Measurements from ENCODE around the gene NF2. TPM values are rescaled to one million over a fixed set of nuclear protein-coding genes. Genes with fewer than 3 reads are reported as not detected.

Gene NF2
- total RNA-seq, 1 experiment from 2014 or later = 56.9 TPM

DNA sequence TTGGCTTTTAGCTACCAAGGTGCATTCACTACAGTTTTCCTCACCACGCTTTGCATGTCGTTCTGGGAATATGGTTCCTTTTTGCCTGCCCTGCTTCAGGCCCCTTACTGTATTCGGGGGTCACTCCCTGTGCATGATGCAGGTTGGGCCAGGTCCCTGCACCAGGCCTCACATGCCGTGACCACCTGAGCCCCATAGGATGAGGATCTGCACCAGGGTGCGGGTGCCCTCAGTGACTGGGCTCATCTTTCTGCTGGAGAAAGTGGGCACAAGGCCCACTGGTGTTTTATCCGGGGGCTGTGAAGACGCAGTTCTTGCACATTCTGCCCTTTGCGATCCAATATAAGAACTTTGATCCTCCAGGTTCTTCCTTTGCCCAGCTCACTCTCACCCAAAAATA, 70.7 kb downstream of the NF2 start (continued):
- TF ChIP-seq, protein P1, sequence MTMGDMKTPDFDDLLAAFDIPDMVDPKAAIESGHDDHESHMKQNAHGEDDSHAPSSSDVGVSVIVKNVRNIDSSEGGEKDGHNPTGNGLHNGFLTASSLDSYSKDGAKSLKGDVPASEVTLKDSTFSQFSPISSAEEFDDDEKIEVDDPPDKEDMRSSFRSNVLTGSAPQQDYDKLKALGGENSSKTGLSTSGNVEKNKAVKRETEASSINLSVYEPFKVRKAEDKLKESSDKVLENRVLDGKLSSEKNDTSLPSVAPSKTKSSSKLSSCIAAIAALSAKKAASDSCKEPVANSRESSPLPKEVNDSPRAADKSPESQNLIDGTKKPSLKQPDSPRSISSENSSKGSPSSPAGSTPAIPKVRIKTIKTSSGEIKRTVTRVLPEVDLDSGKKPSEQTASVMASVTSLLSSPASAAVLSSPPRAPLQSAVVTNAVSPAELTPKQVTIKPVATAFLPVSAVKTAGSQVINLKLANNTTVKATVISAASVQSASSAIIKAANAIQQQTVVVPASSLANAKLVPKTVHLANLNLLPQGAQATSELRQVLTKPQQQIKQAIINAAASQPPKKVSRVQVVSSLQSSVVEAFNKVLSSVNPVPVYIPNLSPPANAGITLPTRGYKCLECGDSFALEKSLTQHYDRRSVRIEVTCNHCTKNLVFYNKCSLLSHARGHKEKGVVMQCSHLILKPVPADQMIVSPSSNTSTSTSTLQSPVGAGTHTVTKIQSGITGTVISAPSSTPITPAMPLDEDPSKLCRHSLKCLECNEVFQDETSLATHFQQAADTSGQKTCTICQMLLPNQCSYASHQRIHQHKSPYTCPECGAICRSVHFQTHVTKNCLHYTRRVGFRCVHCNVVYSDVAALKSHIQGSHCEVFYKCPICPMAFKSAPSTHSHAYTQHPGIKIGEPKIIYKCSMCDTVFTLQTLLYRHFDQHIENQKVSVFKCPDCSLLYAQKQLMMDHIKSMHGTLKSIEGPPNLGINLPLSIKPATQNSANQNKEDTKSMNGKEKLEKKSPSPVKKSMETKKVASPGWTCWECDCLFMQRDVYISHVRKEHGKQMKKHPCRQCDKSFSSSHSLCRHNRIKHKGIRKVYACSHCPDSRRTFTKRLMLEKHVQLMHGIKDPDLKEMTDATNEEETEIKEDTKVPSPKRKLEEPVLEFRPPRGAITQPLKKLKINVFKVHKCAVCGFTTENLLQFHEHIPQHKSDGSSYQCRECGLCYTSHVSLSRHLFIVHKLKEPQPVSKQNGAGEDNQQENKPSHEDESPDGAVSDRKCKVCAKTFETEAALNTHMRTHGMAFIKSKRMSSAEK (CRISPR knock-in tag; IDR thresholded peaks at IDR 0.05; ENCODE audit: borderline replicate concordance) = no peak
- TF ChIP-seq GTF2I (CRISPR knock-in tag; conservative IDR thresholded peaks at IDR 0.05) = no peak
- no peak for TF ChIP-seq NR3C1 (CRISPR knock-in tag; conservative IDR thresholded peaks at IDR 0.05; ENCODE audit: low read depth)
- TF ChIP-seq, protein P2, sequence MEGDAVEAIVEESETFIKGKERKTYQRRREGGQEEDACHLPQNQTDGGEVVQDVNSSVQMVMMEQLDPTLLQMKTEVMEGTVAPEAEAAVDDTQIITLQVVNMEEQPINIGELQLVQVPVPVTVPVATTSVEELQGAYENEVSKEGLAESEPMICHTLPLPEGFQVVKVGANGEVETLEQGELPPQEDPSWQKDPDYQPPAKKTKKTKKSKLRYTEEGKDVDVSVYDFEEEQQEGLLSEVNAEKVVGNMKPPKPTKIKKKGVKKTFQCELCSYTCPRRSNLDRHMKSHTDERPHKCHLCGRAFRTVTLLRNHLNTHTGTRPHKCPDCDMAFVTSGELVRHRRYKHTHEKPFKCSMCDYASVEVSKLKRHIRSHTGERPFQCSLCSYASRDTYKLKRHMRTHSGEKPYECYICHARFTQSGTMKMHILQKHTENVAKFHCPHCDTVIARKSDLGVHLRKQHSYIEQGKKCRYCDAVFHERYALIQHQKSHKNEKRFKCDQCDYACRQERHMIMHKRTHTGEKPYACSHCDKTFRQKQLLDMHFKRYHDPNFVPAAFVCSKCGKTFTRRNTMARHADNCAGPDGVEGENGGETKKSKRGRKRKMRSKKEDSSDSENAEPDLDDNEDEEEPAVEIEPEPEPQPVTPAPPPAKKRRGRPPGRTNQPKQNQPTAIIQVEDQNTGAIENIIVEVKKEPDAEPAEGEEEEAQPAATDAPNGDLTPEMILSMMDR (IDR thresholded peaks at IDR 0.05) = no peak
- TF ChIP-seq, protein P3, sequence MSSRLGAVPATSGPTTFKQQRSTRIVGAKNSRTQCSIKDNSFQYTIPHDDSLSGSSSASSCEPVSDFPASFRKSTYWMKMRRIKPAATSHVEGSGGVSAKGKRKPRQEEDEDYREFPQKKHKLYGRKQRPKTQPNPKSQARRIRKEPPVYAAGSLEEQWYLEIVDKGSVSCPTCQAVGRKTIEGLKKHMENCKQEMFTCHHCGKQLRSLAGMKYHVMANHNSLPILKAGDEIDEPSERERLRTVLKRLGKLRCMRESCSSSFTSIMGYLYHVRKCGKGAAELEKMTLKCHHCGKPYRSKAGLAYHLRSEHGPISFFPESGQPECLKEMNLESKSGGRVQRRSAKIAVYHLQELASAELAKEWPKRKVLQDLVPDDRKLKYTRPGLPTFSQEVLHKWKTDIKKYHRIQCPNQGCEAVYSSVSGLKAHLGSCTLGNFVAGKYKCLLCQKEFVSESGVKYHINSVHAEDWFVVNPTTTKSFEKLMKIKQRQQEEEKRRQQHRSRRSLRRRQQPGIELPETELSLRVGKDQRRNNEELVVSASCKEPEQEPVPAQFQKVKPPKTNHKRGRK (CRISPR knock-in tag; IDR thresholded peaks at IDR 0.05; ENCODE audit: borderline replicate concordance) = no peak
- TF ChIP-seq TEAD1 (CRISPR knock-in tag; IDR thresholded peaks at IDR 0.05) = no peak
- no peak for TF ChIP-seq ZNF219 (CRISPR knock-in tag; IDR thresholded peaks at IDR 0.05; ENCODE audit: borderline replicate concordance)
- TF ChIP-seq, protein P4, sequence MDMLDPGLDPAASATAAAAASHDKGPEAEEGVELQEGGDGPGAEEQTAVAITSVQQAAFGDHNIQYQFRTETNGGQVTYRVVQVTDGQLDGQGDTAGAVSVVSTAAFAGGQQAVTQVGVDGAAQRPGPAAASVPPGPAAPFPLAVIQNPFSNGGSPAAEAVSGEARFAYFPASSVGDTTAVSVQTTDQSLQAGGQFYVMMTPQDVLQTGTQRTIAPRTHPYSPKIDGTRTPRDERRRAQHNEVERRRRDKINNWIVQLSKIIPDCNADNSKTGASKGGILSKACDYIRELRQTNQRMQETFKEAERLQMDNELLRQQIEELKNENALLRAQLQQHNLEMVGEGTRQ (CRISPR knock-in tag; IDR thresholded peaks at IDR 0.05) = no peak
- TF ChIP-seq, protein P5, sequence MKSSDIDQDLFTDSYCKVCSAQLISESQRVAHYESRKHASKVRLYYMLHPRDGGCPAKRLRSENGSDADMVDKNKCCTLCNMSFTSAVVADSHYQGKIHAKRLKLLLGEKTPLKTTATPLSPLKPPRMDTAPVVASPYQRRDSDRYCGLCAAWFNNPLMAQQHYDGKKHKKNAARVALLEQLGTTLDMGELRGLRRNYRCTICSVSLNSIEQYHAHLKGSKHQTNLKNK (CRISPR knock-in tag; IDR thresholded peaks at IDR 0.05) = no peak

DNA sequence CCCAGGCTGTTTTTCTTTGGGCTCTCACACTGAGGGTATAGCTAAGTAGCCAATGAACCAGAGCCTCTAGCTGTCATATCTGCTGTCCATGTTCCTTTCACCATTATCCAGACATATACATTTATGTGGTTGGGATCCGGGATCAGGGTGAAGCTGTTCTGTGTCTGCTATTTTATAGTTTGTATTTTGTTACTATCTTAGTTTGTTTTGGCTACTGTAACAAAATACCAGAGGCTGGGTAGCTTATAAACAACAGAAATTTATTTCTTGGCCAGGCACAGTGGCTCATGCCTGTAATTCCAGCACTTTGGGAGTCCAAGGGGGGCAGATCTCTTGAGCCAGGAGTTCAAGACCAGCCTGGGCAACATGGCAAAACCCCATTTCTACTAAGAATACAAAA, 75.9 kb downstream of the NF2 start:
- CTCF ChIA-PET = interaction anchor here (1.1 to 1.4 kb wide), 2 partner anchors 11 to 12 kb away, joined by 3 to 15 read pairs; no protein-coding TSS in a partner anchor
- H3K27me3 Mint-ChIP-seq (ENCODE audit: low read depth) = no peaks in the 10 kb centered on the region
- H3K4me1 Mint-ChIP-seq = no peaks in the 10 kb centered on the region
- no peaks in the 10 kb centered on the region for H3K9me3 Mint-ChIP-seq
- H3K36me3 Mint-ChIP-seq = peaks cover 35% of the 10 kb centered on the region
- POLR2A ChIA-PET = no interaction called here
- no peak for ATAC-seq
- no peak overlapping the region for H3K27ac Mint-ChIP-seq
- no peak overlapping the region for H3K4me3 Mint-ChIP-seq
- DNase-seq (ENCODE audit: low spot score) = no peak
- TF ChIP-seq ZNF138 (CRISPR knock-in tag; conservative IDR thresholded peaks at IDR 0.05) = no peak
- TF ChIP-seq, protein P6, sequence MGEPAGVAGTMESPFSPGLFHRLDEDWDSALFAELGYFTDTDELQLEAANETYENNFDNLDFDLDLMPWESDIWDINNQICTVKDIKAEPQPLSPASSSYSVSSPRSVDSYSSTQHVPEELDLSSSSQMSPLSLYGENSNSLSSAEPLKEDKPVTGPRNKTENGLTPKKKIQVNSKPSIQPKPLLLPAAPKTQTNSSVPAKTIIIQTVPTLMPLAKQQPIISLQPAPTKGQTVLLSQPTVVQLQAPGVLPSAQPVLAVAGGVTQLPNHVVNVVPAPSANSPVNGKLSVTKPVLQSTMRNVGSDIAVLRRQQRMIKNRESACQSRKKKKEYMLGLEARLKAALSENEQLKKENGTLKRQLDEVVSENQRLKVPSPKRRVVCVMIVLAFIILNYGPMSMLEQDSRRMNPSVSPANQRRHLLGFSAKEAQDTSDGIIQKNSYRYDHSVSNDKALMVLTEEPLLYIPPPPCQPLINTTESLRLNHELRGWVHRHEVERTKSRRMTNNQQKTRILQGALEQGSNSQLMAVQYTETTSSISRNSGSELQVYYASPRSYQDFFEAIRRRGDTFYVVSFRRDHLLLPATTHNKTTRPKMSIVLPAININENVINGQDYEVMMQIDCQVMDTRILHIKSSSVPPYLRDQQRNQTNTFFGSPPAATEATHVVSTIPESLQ (CRISPR knock-in tag; IDR thresholded peaks at IDR 0.05) = no peak
- TF ChIP-seq, protein P3 (CRISPR knock-in tag; IDR thresholded peaks at IDR 0.05; ENCODE audit: borderline replicate concordance) = no peak
- TF ChIP-seq, protein P1 (CRISPR knock-in tag; IDR thresholded peaks at IDR 0.05; ENCODE audit: borderline replicate concordance) = no peak
- TF ChIP-seq, protein P7, sequence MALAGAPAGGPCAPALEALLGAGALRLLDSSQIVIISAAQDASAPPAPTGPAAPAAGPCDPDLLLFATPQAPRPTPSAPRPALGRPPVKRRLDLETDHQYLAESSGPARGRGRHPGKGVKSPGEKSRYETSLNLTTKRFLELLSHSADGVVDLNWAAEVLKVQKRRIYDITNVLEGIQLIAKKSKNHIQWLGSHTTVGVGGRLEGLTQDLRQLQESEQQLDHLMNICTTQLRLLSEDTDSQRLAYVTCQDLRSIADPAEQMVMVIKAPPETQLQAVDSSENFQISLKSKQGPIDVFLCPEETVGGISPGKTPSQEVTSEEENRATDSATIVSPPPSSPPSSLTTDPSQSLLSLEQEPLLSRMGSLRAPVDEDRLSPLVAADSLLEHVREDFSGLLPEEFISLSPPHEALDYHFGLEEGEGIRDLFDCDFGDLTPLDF (CRISPR knock-in tag; IDR thresholded peaks at IDR 0.05) = no peak
- no peak for TF ChIP-seq SOX15 (CRISPR knock-in tag; IDR thresholded peaks at IDR 0.05)
- no peak for TF ChIP-seq TCF7 (CRISPR knock-in tag; IDR thresholded peaks at IDR 0.05; ENCODE audit: low read depth)

Data from WTC11 (cell line).